Parathyroid adenoma (tissue), 2 donors: ENCODE data around the gene MYLK.

Experiments
- H2AFZ ChIP-seq: fragments of 300-600 bp; sonication (generic); one replicate; pipeline ENCODE4 v1.7.0; 2017; ENCODE audit warnings: antibody characterized with exemption, mild to moderate bottlenecking
- H3K27ac ChIP-seq: fragments of 300-600 bp; sonication (generic); one replicate; pipeline ENCODE4 v1.7.0; 2017
- H3K27me3 ChIP-seq: fragments of 300-600 bp; sonication (generic); one replicate; pipeline ENCODE4 v1.7.0; 2017; ENCODE audit warnings: low read length; ENCODE audit not compliant: control insufficient read depth, insufficient read depth
- H3K36me3 ChIP-seq: fragments of 300-600 bp; sonication (generic); one replicate; pipeline ENCODE4 v1.7.0; 2017; ENCODE audit warnings: low read length; ENCODE audit not compliant: control insufficient read depth, insufficient read depth
- H3K4me1 ChIP-seq: fragments of 300-600 bp; sonication (generic); one replicate; pipeline ENCODE4 v1.7.0; 2017; ENCODE audit warnings: control low read depth
- H3K4me2 ChIP-seq: fragments of 300-600 bp; sonication (generic); one replicate; pipeline ENCODE4 v1.7.0; 2017; ENCODE audit warnings: low read length
- H3K4me3 ChIP-seq: fragments of 300-600 bp; sonication (generic); one replicate; pipeline ENCODE4 v1.7.0; 2017; ENCODE audit warnings: low read depth, low read length
- H3K79me2 ChIP-seq: fragments of 300-600 bp; sonication (generic); one replicate; pipeline ENCODE4 v1.7.0; 2017; ENCODE audit warnings: control low read depth
- H3K9ac ChIP-seq: fragments of 300-600 bp; sonication (generic); one replicate; pipeline ENCODE4 v1.7.0; 2017; ENCODE audit warnings: mild to moderate bottlenecking
- H3K9me3 ChIP-seq: fragments of 300-600 bp; sonication (generic); one replicate; pipeline ENCODE4 v1.7.0; 2017; ENCODE audit warnings: low read length; ENCODE audit not compliant: control insufficient read depth
- CTCF ChIP-seq: fragments of 300-600 bp; sonication (generic); IDR thresholded peaks from one replicate; pipeline ENCODE4 v1.7.0; 2017; ENCODE audit warnings: antibody characterized with exemption, mild to moderate bottlenecking
- donor health status: primary hyperparathyroidism.

Gene MYLK

DNA sequence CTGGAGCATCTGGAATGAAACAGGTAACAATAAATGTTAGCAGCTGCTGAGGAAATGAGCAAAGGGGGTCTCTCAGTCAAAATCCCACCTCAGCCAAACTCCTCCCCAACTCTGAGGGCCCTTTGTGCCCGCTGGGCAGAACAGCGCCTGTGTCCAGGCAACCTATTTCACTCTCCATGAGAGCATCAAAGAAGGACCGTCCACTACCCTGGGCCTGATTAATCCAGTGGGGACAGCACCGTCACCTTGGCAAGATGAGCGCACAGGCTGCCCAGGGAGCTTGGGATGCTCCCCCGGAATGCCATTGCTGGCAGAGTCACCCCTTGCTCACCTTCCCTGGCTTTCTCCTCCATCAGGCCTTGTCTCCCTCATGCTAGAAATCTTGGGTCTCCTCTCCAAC, 201.8 kb downstream of the MYLK start:
- H3K4me1 ChIP-seq, result peaks cover 3% of the 10 kb centered on the region
- H3K9me3 ChIP-seq, result no peaks in the 10 kb centered on the region
- no peak overlapping the region for H3K9ac ChIP-seq
- no peak overlapping the region for H3K27ac ChIP-seq
- H3K27me3 ChIP-seq, result no peaks in the 10 kb centered on the region
- no peak for TF ChIP-seq CTCF
- H3K4me2 ChIP-seq, result no peak overlapping the region
- no peak overlapping the region for H3K4me3 ChIP-seq
- H2AFZ ChIP-seq, result no peak overlapping the region
- no peaks in the 10 kb centered on the region for H3K36me3 ChIP-seq
- H3K79me2 ChIP-seq, result no peaks in the 10 kb centered on the region

- no peaks in the 10 kb centered on the region for H3K36me3 ChIP-seq
- no peak overlapping the region for H3K27ac ChIP-seq
- no peak overlapping the region for H2AFZ ChIP-seq
- no peaks in the 10 kb centered on the region for H3K9me3 ChIP-seq
- TF ChIP-seq CTCF, result no peak
- no peaks in the 10 kb centered on the region for H3K79me2 ChIP-seq
- no peak overlapping the region for H3K4me3 ChIP-seq
- no peaks in the 10 kb centered on the region for H3K27me3 ChIP-seq
- H3K4me2 ChIP-seq, result no peak overlapping the region
- H3K4me1 ChIP-seq, result peaks cover 3% of the 10 kb centered on the region
- H3K9ac ChIP-seq, result no peak overlapping the region
These were observed 204.3 kb downstream of the MYLK start for GRCh38 chr3:123679712-123680386.

GRCh38 chr3:123678108-123678511, 206.0 kb downstream of the MYLK start:
- Histone ChIP-seq H3K4me3 (no peak overlapping the region), H3K9ac (no peak overlapping the region), H3K27me3 (no peaks in the 10 kb centered on the region), H2AFZ (no peak overlapping the region), H3K9me3 (no peaks in the 10 kb centered on the region), H3K36me3 (no peaks in the 10 kb centered on the region), H3K79me2 (no peaks in the 10 kb centered on the region), H3K4me1 (peaks cover 3% of the 10 kb centered on the region), H3K27ac (no peak overlapping the region), H3K4me2 (no peak overlapping the region)
- TF ChIP-seq CTCF, result no peak

DNA sequence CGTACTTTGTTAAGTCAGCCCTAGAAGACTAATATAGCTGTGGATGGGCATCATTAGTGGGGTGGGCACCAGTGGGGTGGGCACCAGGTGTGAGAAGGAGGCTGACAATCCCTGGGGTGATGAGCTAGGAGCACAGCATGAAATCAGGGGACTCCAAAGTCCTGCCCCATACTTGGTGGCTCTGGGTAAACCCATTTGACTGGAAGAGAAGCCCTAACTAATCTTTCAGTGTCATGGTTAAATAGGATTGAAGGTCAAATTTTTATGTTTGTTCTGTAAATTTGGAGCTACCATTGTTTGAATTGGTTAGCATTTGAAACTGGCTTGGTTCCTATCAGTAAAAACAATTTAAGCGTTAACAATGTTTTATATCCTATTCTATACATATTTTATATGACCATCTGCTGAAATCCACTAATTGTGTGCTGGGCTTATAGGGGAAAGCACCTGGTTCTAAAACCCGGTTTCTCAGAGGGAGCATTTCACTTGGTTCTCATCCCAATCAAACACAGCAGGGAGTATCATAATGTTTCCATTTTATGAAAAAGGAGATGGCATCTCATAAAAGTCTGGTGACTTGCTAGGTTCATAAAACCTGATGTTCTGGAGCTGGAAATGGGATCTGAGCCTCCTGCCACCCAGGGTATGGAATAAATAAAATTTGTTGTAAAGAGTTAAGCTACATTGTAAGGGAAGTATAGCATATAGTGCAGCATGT, 211.5 kb downstream of the MYLK start:
- no peak overlapping the region for H3K27ac ChIP-seq
- no peak overlapping the region for H2AFZ ChIP-seq
- H3K9me3 ChIP-seq, result no peaks in the 10 kb centered on the region
- H3K36me3 ChIP-seq, result no peaks in the 10 kb centered on the region
- no peak for TF ChIP-seq CTCF
- no peaks in the 10 kb centered on the region for H3K79me2 ChIP-seq
- no peaks in the 10 kb centered on the region for H3K27me3 ChIP-seq
- no peak overlapping the region for H3K4me3 ChIP-seq
- no peak overlapping the region for H3K9ac ChIP-seq
- H3K4me1 ChIP-seq, result no peaks in the 10 kb centered on the region
- no peak overlapping the region for H3K4me2 ChIP-seq
